ENCODE measurements around the gene HOXA13.
A peak's percentile ranks its signal among the peaks of the same experiment; 100 is the strongest.

HOXA13 gene

DNA sequence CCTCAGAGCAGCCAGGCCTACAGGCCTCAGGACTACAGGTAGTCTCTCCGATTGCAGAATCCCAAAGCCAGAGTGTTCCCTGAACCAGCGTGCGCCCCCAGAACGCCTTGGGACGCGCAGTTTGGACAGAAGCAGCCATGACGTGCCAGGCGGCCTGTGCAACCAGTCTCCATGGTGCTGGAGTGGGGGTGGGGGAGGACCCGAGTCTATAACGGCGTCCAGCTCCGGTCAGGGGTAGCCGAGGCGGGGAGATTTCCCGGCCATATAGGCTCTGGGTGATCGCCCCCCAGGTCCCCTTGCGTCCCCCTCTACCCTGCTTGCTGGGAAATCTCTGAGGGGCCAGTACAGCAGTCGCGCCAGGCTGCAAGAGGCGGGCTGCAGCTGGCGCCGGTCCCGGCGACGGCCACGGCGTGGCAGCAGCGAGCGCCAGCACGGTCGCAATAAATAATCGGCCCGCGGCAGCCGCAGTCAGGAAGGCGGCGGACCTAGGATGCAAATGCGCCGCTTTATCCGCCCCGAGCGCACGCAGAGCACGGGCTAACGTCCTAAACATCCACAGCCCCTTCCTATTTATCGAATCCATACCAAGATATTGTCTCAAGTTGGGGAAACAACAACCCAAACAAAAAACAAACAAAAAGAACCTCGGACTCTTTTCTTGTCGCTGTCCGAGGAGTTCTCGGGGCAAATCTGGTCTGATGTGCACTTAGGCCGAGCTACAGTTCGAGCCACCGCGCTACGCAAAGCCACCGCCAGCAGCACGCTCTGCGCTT lies 49.1 kb downstream of the HOXA13 start:
- TF ChIP-seq, protein P1, sequence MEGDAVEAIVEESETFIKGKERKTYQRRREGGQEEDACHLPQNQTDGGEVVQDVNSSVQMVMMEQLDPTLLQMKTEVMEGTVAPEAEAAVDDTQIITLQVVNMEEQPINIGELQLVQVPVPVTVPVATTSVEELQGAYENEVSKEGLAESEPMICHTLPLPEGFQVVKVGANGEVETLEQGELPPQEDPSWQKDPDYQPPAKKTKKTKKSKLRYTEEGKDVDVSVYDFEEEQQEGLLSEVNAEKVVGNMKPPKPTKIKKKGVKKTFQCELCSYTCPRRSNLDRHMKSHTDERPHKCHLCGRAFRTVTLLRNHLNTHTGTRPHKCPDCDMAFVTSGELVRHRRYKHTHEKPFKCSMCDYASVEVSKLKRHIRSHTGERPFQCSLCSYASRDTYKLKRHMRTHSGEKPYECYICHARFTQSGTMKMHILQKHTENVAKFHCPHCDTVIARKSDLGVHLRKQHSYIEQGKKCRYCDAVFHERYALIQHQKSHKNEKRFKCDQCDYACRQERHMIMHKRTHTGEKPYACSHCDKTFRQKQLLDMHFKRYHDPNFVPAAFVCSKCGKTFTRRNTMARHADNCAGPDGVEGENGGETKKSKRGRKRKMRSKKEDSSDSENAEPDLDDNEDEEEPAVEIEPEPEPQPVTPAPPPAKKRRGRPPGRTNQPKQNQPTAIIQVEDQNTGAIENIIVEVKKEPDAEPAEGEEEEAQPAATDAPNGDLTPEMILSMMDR (IDR thresholded peaks at IDR 0.05; ENCODE audit: low read depth, low read length), result peak; percentile 62
- DNase-seq (ENCODE audit: extremely low read depth, low read depth), result no peak

DNA sequence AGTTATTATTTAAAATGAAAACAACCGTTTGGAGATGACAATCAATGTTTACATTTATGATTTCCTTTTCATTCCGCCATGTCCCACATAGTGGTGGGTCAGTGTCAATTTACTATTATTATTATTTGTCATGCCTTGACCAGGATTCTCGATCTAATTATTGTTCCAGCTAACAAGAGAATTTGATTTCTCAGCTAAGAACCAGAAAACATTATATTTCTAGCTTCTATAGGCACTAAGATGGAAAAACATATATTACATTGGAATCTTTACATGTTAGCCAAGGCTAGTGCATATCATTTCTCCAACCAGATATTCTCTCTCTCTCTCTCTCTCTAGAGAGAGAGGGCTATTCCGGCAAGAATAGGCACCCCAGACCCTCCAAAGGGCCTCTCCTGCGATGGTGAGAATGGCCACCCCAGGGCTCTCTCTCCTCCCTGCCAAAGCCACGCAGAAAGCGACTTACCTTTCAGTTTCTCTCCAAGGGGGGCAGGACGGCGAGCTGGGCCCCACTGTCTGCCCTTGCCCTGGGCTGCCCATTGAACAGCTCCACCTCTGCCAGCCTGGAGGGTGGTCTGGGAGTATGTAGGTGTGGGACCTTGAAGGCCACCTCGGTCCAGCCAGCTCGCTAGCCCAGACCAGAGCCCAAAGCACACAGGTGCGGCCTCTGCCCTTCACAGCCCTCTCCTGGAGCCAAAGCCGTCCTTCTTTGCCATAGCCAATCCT lies 49.9 kb downstream of the HOXA13 start:
- DNase-seq (ENCODE audit: extremely low read depth, low read depth), result no peak
- TF ChIP-seq, protein P1 (IDR thresholded peaks at IDR 0.05; ENCODE audit: low read depth, low read length), result no peak

DNA sequence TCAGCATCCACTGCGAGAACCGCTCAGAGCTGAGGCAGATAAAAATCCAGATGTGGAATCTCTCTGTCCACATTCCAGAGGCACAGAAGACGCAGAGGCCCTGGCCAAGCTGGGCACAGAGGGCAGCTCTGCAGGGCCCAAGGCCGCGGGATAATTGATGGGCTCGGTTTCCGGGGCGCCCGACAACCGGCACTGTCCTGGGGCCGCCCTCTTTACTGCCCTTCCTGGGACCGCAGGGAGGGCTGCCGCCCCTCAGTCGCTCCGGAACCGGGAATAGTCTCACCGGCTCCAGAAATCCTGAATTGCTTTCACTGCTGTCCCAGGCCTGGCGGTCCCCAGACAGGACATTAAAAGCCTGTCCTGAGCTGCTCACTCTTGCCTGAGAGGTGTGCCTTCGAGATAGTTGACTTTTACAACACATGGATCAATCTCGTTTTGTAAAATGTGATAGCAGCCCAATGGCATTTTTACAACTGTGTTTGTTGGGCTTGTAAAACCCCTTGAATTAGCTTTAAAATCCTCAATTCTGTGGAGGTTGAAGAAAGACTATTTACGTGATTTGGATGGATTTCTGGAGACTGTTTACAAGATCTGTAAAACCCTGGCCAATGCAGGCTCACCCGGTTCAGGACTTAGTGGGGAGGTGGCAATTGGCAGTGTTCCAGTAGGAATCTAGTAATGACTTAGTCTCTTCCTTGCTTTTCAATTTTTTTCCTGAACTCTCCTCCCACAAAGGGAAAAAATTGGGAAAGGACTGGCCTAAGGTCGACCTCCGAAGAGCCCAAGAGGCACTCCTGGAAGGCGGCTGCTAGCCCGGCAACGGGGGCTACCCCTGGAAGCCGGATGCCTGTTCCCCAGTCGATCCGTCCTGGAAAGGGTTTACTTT lies 50.9 kb downstream of the HOXA13 start:
- TF ChIP-seq, protein P1 (IDR thresholded peaks at IDR 0.05; ENCODE audit: low read depth, low read length), result no peak
- DNase-seq (ENCODE audit: extremely low read depth, low read depth), result no peak

DNA sequence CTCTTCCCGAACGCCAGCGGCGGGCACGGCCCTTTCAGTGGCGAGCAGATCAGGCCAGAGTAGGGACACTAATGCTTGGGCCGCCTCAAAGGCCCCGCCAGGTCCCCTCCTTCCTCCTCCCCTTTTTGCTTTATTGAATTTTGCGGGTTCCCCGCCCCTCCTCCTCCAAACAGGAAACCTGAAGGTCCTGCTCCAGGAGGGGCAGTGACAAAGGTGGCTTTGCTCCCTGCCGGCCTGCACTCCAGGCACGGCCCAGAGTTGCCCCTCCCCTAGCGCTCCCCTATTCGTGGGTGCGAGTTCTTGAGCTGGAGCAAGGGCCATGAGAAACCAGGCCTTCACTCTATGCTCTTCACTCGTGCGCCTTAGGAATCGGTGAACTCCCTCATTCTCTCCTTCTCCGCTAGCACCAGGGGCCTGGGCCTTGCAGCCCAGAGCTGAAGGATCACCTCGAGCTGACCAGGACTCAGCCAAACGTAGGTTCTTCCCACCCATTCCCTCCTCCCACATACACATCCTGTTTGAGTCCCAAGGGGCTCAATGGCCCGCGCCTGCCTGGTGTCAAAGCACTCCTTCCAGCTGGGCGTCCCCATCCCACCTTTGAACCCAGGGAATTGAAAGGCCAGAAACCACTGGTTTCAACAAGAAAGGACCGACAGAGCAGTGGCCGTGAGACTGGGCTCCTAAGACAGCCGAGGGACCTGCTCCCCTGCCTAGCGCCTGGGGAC lies 51.7 kb downstream of the HOXA13 start:
- no peak for DNase-seq (ENCODE audit: extremely low read depth, low read depth)
- TF ChIP-seq, protein P1 (IDR thresholded peaks at IDR 0.05; ENCODE audit: low read depth, low read length), result no peak

DNA sequence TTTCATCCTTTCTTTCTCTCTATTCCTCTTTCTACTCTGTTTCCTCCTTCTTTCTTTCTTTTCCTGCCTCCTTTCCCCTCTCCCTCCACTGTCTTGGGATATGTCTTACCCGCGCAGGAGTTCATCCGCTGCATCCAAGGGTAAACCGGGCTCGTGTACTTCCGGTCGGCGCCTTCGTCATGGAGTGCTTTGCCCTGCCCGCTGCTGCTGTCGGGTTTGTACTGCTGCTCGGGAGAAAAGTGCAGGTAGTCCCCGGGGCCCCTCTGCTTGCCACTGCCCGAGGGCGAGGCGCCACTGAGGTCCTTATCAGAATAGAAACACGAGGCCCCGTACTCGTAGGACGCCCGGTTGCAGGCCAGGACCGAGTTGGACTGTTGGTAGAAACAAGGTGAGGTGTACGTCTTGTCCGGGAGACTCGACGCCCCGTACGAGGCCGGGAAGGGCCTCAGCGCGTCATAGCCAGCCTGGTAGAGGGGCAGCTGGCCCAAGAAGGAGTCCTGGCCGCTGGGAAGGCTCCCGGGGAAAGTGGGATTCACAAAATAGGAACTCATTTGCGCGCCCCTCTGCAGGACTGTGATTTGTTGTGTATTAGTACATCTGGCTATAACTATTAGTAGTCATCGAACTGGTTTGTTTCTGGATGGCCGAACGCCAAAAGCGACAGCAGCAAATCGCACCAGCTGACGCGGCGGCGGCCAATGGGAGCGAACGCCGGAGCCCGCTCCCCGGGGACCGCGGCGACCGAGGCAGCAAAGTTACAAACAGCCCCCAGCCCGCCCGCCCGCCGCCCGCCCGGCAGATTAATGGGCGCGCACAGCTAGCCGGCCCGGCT lies 52.5 kb downstream of the HOXA13 start, which contains the start of gene HOXA6:
HOXA6 (minus strand) TSS at position 576 of the 832 bp plus-strand sequence; CDS start at position 551, 25 bp downstream.
- no peak for DNase-seq (ENCODE audit: extremely low read depth, low read depth)
- TF ChIP-seq, protein P1 (IDR thresholded peaks at IDR 0.05; ENCODE audit: low read depth, low read length), result no peak
